GM12878 (cell line): ENCODE measurements around the gene CDH4. TPM values are rescaled to one million over a fixed set of nuclear protein-coding genes. Genes with fewer than 3 reads are reported as not detected.

ENCODE experiments used
- ATAC-seq: fragments of 200-7000 bp; cut with Tn5 transposase; 3 replicates; pipeline ENCODE4 v1.9.1; 2020; ENCODE audit warnings: mild to moderate bottlenecking, moderate library complexity
- BruUV-seq: library from RNA; stranded (reverse); fragments of 400-500 nt; replicated peaks from 2 replicates; lab custom pipeline; 2021; lab: Mats Ljungman, UMichigan
- CTCF ChIA-PET: fragments of 300-600 bp; sonication (Branson Sonifier 250); formaldehyde crosslinking; extraction: SDS; loops from one replicate; lab custom pipeline; 2021; ENCODE audit warnings: inconsistent platforms; lab: Yijun Ruan, JAX
- POLR2A ChIA-PET: fragments of 350-600 bp; formaldehyde crosslinking; extraction: SDS; loops from one replicate; lab custom pipeline; 2021; ENCODE audit warnings: inconsistent platforms; lab: Charles Lee
- RAD21 ChIA-PET: fragments of 300-600 bp; sonication (Branson Sonifier 250); formaldehyde crosslinking; loops from one replicate; lab custom pipeline; 2023; ENCODE audit warnings: antibody characterized with exemption; ENCODE audit not compliant: unreplicated experiment; lab: Charles Lee
- SMC1A ChIA-PET: fragments of 300-600 bp; sonication (Branson Sonifier 250); formaldehyde crosslinking; loops from one replicate; lab custom pipeline; 2023; ENCODE audit not compliant: unreplicated experiment, uncharacterized antibody; lab: Charles Lee
- DNase-seq: peaks from one replicate; pipeline ENCODE4 v3.0.0-alpha.2; 2011; ENCODE audit warnings: low read depth, low spot score
- FAIRE-seq: peaks from 3 replicates; lab custom pipeline; 2011; peaks lifted over from hg19 to GRCh38; lab: Jason Lieb, UNC
- H2AFZ ChIP-seq: 2 replicates; pipeline ENCODE4 v1.6.0; 2011; ENCODE audit warnings: low read depth, low read length, control low read depth; ENCODE audit not compliant: control insufficient read depth
- H3K27ac ChIP-seq: 2 replicates; pipeline ENCODE4 v1.5.1; 2011; ENCODE audit warnings: control low read depth; ENCODE audit not compliant: control insufficient read depth, insufficient read depth
- H3K27me3 ChIP-seq, 2 experiments: replicated peaks in 1 of 2; 2 replicates each; pipeline versions ENCODE4 v1.6.0 to v1.6.1; 2011; ENCODE audit warnings: low read length in 1 of 2; ENCODE audit not compliant: control insufficient read depth in 2 of 2, insufficient read depth in 2 of 2
- H3K36me3 ChIP-seq, 2 experiments: 2 replicates each; pipeline ENCODE4 v1.5.1; 2011; ENCODE audit warnings: low read length in 1 of 2; ENCODE audit not compliant: control insufficient read depth in 2 of 2, insufficient read depth in 2 of 2
- H3K4me1 ChIP-seq: 2 replicates; pipeline ENCODE4 v1.6.1; 2011; ENCODE audit warnings: mild to moderate bottlenecking, low read length, moderate library complexity, mixed read lengths; ENCODE audit not compliant: control insufficient read depth, insufficient read depth
- H3K4me2 ChIP-seq: 2 replicates; pipeline ENCODE4 v1.6.0; 2011; ENCODE audit warnings: control low read depth; ENCODE audit not compliant: control insufficient read depth, insufficient read depth
- H3K4me3 ChIP-seq: fragments of 200-600 bp; sonication (generic); 2 replicates; pipeline ENCODE4 v1.5.1; 2016
- H3K79me2 ChIP-seq: 2 replicates; pipeline ENCODE4 v1.6.0; 2011; ENCODE audit warnings: low read length; ENCODE audit not compliant: control insufficient read depth, insufficient read depth
- H3K9ac ChIP-seq: 2 replicates; pipeline ENCODE4 v1.8.0; 2011; ENCODE audit warnings: low read length, control low read depth, mixed read lengths; ENCODE audit not compliant: control insufficient read depth, insufficient read depth
- H3K9me3 ChIP-seq: replicated peaks from 3 replicates; pipeline ENCODE4 v1.5.1; 2011; ENCODE audit warnings: mild to moderate bottlenecking, low read length; ENCODE audit not compliant: control insufficient read depth, insufficient read depth
- H4K20me1 ChIP-seq: 2 replicates; pipeline ENCODE4 v1.6.0; 2011; ENCODE audit not compliant: control insufficient read depth, insufficient read depth
- BCL3 ChIP-seq: IDR thresholded peaks from 2 replicates; pipeline ENCODE4 v1.6.1; 2011; ENCODE audit warnings: borderline replicate concordance, low read depth, mild to moderate bottlenecking, moderate library complexity, low read length; ENCODE audit not compliant: insufficient read depth, poor library complexity, severe bottlenecking
- CHD1 ChIP-seq: IDR thresholded peaks from 2 replicates; pipeline ENCODE4 v1.6.1; 2012; ENCODE audit warnings: low read depth, low read length, improper control_type of control experiment
- CHD2 ChIP-seq: IDR thresholded peaks from 2 replicates; pipeline ENCODE4 v1.6.1; 2011; ENCODE audit warnings: low read depth, low read length, improper control_type of control experiment, borderline replicate concordance
- CREB1 ChIP-seq: IDR thresholded peaks from 2 replicates; pipeline ENCODE4 v1.6.1; 2012; ENCODE audit warnings: low read depth, mild to moderate bottlenecking, inconsistent platforms
- EED ChIP-seq: sonication (generic); IDR thresholded peaks from 2 replicates; pipeline ENCODE4 v1.6.1; 2016; ENCODE audit warnings: antibody characterized with exemption, low read depth
- ESRRA ChIP-seq: IDR thresholded peaks from 2 replicates; pipeline ENCODE4 v1.6.1; 2012; ENCODE audit warnings: mild to moderate bottlenecking, low read length, improper control_type of control experiment
- GABPA ChIP-seq: IDR thresholded peaks from 2 replicates; pipeline ENCODE4 v1.6.1; 2014; ENCODE audit warnings: antibody characterized with exemption, low read depth, mild to moderate bottlenecking, inconsistent platforms
- HDAC2 ChIP-seq: fragments of 200-600 bp; sonication (generic); IDR thresholded peaks from 2 replicates; pipeline ENCODE4 v1.6.1; 2017
- MLLT1 ChIP-seq: fragments of 450-650 bp; IDR thresholded peaks from 2 replicates; pipeline ENCODE4 v1.6.1; 2016; ENCODE audit warnings: mild to moderate bottlenecking
- NRF1 ChIP-seq: conservative IDR thresholded peaks from 2 replicates; pipeline ENCODE4 v1.6.1; 2011; ENCODE audit warnings: mild to moderate bottlenecking, low read depth, low read length, improper control_type of control experiment
- PAX5 ChIP-seq: IDR thresholded peaks from 2 replicates; pipeline ENCODE4 v1.6.1; 2011; ENCODE audit warnings: low read depth, low read length, borderline replicate concordance
- POLR2AphosphoS5 ChIP-seq: IDR thresholded peaks from 2 replicates; pipeline ENCODE4 v1.6.1; 2011; ENCODE audit warnings: mild to moderate bottlenecking, low read length, inconsistent platforms
- RAD51 ChIP-seq: fragments of 450-650 bp; IDR thresholded peaks from 2 replicates; pipeline ENCODE4 v1.6.1; 2016; ENCODE audit warnings: moderate library complexity, mild to moderate bottlenecking, inconsistent platforms
- SIX5 ChIP-seq: IDR thresholded peaks from 2 replicates; pipeline ENCODE4 v1.6.1; 2011; ENCODE audit warnings: mild to moderate bottlenecking, low read depth, low read length, moderate library complexity; ENCODE audit not compliant: severe bottlenecking
- SMARCA5 ChIP-seq: fragments of 450-650 bp; IDR thresholded peaks from 2 replicates; pipeline ENCODE4 v1.6.1; 2017; ENCODE audit warnings: mild to moderate bottlenecking
- YY1 ChIP-seq: IDR thresholded peaks from 2 replicates; pipeline ENCODE4 v1.6.1; 2011; ENCODE audit warnings: low read depth, mild to moderate bottlenecking, low read length
- ZBTB33 ChIP-seq: fragments of 450-650 bp; IDR thresholded peaks from 2 replicates; pipeline ENCODE4 v1.6.1; 2017; ENCODE audit warnings: mild to moderate bottlenecking
- ZNF622 ChIP-seq: fragments of 450-650 bp; IDR thresholded peaks from 2 replicates; pipeline ENCODE4 v1.6.1; 2017; ENCODE audit warnings: mild to moderate bottlenecking, inconsistent platforms
- ZSCAN29 ChIP-seq: fragments of 450-650 bp; IDR thresholded peaks from 2 replicates; pipeline ENCODE4 v1.6.1; 2017; ENCODE audit warnings: mild to moderate bottlenecking, moderate library complexity
- WGBS: methylation state at CpG from one replicate; pipeline ENCODE4 v1.1.6; 2016; ENCODE audit warnings: low lambda C conversion rate; ENCODE audit not compliant: insufficient replicate concordance, insufficient coverage; ENCODE audit errors: missing lambda C conversion rate; 5-methylcytosine and 5-hydroxymethylcytosine counted together
- in situ Hi-C: fragments of 300-500 bp; cut with MboI; formaldehyde crosslinking; loops from 9 replicates; pipeline ENCODE4 v1.14.3; 2018; ENCODE audit warnings: mixed read lengths
- intact Hi-C: fragments of 100-400 bp; cut with micrococcal nuclease; formaldehyde crosslinking; loops from one replicate; pipeline ENCODE4 v1.14.2; 2022; ENCODE audit not compliant: unreplicated experiment
- polyA plus RNA-seq, 11 experiments: library from polyadenylated mRNA; depleted of rRNA in 4 of 11; unstranded in 6 of 11; stranded (reverse) in 5 of 11; fragments of >200 nt; fragmentation: Nextera tagmentation in 4 of 11; fragmentation: Illumina TruSeq in 1 of 11; extraction: Ambion mirVana in 4 of 11; extraction: Trizol in 1 of 11; gene quantifications; 1 replicate in 1 of 11; 2 replicates in 10 of 11; pipeline versions ENCODE4 v1.2.1 to v1.2.3, GENCODE V29; 2011 to 2016; ENCODE audit warnings: inconsistent platforms in 2 of 11, missing spikeins in 2 of 11, low read depth in 1 of 11
- total RNA-seq, 4 experiments: library from RNA; depleted of rRNA in 3 of 4; stranded (reverse); fragments of >200 nt in 3 of 4; fragmentation: Illumina TruSeq in 1 of 4; extraction: Trizol in 1 of 4; gene quantifications; 2 replicates each; pipeline versions ENCODE4 v1.2.1 to v1.2.3, GENCODE V29; 2013 to 2021

CDH4 gene
- total and polyA plus RNA-seq, 10 of the 15 experiments (the other 5 are each of a cell fraction or from before 2014, with no cell fraction given): not detected

GRCh38 chr20:61815176-61815575 is 563.1 kb downstream of the CDH4 start:
- H3K27me3 ChIP-seq: no peaks in the 10 kb centered on the region; a peak in 1 of 4 replicates
- H3K4me2 ChIP-seq: no peak overlapping the region
- H3K4me1 ChIP-seq: no peaks in the 10 kb centered on the region
- H3K79me2 ChIP-seq: no peaks in the 10 kb centered on the region
- BruUV-seq: no TSS peak
- H3K9me3 ChIP-seq: no peaks in the 10 kb centered on the region
- SMC1A ChIA-PET: no interaction called here
- TF ChIP-seq GABPA (no peak), NRF1 (no peak), CHD1 (no peak), ESRRA (no peak), POLR2AphosphoS5 (no peak), ZSCAN29 (no peak), ZBTB33 (no peak), MLLT1 (no peak), CHD2 (no peak), PAX5 (no peak), EED (no peak), BCL3 (no peak), SMARCA5 (no peak), YY1 (no peak), HDAC2 (no peak), SIX5 (no peak), ZNF622 (no peak), CREB1 (no peak), RAD51 (no peak)
- TF ChIP-seq, all 136 proteins: peak for 0
- Histone ChIP-seq H3K36me3 (no peaks in the 10 kb centered on the region), H3K27ac (no peak overlapping the region), H2AFZ (no peak overlapping the region), H3K4me3 (no peak overlapping the region), H3K9ac (no peak overlapping the region), H4K20me1 (no peaks in the 10 kb centered on the region)
- FAIRE-seq (no peak), DNase-seq (no peak), ATAC-seq (no peak)
- ChIA-PET CTCF (no interaction called here), POLR2A (no interaction called here), RAD21 (no interaction called here)
- intact Hi-C loops (no loop called here), in situ Hi-C loops (no loop called here)
- WGBS: 38% methylated on average over 15 of the region's 15 CpGs
